Fibroblast of villous mesenchyme (primary cell): ENCODE data around the gene PARP3. TPM values are rescaled to one million over a fixed set of nuclear protein-coding genes. Genes with fewer than 3 reads are reported as not detected.
"Not testable (repeated sequence)": the region's sequence is repeated elsewhere in the genome, so short reads cannot be mapped to it uniquely, and the experiment has no call there.

Source experiments
- DNase-seq: peaks from one replicate; pipeline ENCODE4 v3.0.0-alpha.2; 2010; ENCODE audit warnings: low read depth
- H3K4me3 ChIP-seq: 2 replicates; pipeline ENCODE4 v1.5.1; 2011; ENCODE audit warnings: low read depth, mild to moderate bottlenecking, low read length
- CTCF ChIP-seq: IDR thresholded peaks from 2 replicates; pipeline ENCODE4 v1.5.1; 2012; ENCODE audit warnings: low read depth, mild to moderate bottlenecking, low read length; ENCODE audit not compliant: insufficient read depth
- total RNA-seq: library from RNA; depleted of rRNA; stranded (reverse); fragments of >200 nt; gene quantifications from 2 replicates; pipeline ENCODE4 v1.2.3, GENCODE V29; 2012

The PARP3 gene
- total RNA-seq, 1 donor, result 24.6 TPM

DNA sequence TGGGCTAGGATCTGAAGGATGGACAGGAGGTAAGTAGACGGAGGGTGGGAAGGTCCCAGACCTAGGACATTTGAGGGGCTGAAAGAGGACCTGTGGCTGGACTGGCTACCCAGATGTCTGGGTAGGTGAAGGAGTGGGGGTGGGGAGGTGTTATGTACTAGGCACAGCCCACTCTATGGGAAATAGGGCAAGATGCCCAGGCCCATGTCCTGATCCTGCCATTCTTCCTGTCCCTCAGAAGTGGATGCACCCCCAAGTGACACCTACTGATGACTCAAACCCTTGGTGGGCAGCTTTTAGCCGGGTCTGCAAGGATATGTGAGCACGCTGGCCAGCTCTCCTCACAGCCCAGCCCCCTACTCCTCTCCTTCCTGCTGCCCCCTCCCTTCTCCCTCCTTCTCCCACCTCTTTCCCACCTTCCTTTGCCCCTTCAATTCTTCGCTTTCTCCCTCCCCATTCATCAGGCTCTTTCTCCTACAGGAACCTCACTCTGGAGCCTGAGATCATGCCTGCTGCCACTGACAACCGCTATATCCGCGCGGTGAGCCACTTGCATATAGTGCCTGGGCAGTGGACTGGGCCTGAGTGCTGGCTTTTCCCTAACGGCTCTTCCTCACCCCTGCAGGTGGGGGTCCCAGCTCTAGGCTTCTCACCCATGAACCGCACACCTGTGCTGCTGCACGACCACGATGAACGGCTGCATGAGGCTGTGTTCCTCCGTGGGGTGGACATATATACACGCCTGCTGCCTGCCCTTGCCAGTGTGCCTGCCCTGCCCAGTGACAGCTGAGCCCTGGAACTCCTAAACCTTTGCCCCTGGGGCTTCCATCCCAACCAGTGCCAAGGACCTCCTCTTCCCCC lies 46.4 kb downstream of the PARP3 start:
- no peak for TF ChIP-seq CTCF
- DNase-seq, result no peak
- H3K4me3 ChIP-seq, result no peak overlapping the region

- not testable (repeated sequence) for DNase-seq, H3K4me3 ChIP-seq
These were observed 48.4 kb downstream of the PARP3 start for GRCh38 chr3:51990501-51990971.

DNA sequence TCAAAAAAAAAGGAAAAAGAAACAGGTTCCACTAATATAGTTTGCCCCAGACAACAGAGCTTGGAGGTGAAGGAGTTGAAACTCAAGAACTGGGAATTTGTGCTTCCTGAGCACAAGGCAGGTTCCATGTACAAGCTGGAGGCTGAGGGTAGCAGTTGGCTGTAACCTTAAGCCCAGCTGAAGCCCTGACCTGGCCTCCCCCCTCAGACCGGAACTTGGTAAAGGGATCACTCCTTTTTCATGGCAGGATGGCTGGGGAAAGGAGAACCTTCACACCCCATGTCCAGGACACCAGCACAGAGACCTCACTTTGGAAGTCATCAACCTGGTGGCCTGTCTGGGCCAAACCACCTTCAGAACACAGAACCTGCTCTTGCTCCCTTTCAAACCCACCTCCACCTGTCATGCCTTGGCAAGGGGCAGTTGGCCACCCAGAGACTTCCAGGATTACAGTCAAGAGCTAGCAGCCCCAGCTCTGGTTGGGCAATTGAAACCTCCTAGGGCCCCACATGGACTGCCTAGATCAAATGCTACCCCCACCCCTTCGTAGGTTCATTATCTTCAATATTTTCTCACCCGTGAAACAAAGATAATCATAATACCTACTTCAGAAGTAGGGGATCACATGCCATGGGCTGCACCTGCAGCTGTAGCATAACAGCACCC lies 50.0 kb downstream of the PARP3 start:
- no peak for TF ChIP-seq CTCF
- no peak overlapping the region for H3K4me3 ChIP-seq
- DNase-seq, result no peak

DNA sequence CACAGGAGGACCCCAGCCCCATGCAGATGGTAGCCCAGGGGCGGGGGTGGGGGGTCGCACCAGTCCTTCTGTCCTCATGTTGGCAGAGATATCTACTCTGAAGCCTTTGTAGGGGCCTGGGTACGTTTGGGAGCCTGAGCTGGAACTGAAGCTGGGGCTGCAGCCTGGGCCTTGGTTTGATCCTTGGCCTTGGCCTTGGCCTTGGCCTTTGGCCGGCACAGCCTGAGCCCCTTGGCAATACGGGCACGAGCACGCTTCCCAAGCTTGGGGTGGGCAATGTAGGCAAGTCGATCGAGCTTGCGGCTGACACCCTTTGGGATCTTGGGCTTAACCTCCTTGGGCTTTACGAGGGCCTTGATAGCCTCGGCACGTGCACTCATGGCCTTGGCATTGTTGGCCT lies 51.5 kb downstream of the PARP3 start:
- not testable (repeated sequence) for H3K4me3 ChIP-seq, DNase-seq

GRCh38 chr3:51994530-51994929 lies 52.4 kb downstream of the PARP3 start:
- TF ChIP-seq CTCF, result no peak
- no peak for DNase-seq

DNA sequence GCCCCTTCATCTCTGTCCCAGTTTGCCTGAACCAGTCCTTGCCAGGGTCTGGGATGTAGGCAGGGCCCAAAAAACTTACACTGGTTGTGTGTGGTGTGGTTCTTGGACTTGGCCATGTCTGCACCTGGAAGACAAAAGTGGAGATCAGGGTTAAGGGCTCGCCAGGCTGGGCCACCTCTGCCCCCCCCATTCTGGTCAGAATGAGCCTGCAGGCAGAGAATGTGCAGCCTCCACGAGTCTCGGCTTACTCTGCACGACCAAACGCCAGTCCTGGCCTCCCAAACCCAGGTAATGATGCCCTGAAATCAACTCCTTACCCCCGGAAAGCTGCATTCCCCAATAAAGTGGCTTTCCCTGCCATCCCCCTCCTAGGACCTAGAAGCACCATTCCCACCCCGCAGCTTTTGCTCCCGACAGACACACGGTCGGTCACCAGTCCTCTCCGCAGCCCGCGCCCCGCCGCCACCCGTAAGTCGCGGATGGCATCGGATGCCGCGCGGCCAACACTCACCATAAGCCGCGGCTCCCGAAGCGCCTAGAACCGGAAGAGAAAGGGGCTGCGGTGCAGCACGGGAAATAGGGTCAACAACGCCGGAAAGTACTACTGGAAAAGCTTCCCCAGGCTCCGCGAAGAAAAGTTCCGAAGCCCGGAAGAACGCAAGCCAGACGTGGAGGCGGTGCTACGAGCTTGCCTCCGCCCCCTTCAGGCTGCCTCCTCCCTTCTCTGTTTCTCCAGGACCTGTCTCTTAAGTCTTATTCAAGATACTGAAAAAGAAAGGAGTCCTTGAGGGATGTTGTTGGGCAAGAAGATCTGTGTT lies 53.4 kb downstream of the PARP3 start, which contains the start of gene RPL29:
RPL29 (minus strand) TSS at position 550 of the 818 bp plus-strand sequence; CDS start at position 116, 434 bp downstream.
- DNase-seq, result peak; percentile 97
- peak within 1 kb of the TSS; percentile 99 for H3K4me3 ChIP-seq
- TF ChIP-seq CTCF, result peak; percentile 35

More at GRCh38 chr3:51994530-51994929, 52.4 kb downstream of the PARP3 start:
- H3K4me3 ChIP-seq, result peak overlapping the region; percentile 99

- TF ChIP-seq CTCF, result no peak
These were observed 55.0 kb downstream of the PARP3 start for GRCh38 chr3:51997172-51997571.

More at GRCh38 chr3:51997172-51997571, 55.0 kb downstream of the PARP3 start:
- DNase-seq, result no peak
- H3K4me3 ChIP-seq, result no peak overlapping the region
